ENCODE results near the gene NRM.

DNA sequence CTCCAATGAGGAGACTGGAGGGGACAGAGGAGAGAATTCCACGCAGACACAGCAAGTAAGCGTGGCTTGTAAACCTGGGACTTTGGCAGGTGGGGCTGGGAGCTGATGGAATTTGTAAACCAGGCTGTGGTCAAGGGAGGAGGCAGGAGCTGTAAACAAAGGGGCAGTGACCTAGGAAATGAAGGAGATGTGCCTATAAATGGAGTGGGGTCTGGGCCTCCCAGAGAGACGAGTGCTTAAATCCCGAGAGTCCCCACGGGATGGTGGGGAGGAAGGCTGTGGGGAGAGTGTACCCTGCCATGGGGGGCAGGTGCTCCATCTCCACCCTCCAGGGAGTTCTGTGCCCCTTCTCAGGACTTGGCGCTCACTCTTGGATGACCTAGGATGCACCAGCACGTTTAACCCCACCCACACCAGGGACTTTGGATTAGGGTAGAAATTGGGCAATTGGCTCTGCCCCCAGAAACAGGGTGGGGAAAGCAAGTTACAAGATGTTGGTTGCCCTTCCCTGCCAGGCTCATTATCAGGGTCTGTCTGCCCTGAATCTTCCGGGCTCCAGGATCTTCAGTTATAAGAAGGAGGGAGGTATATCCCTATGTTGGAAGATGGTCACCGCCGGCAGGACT, 14.0 kb downstream of the NRM start:
- no peak for TF ChIP-seq REST (tag by site-specific recombination; IDR thresholded peaks at IDR 0.05)
- TF ChIP-seq ZNF274 (IDR thresholded peaks at IDR 0.05; ENCODE audit: low read length) = no peak
- no peak for TF ChIP-seq ZNF274 (tag by site-specific recombination; IDR thresholded peaks at IDR 0.05; ENCODE audit: borderline replicate concordance)
- no peak for TF ChIP-seq ZNF132 (tag by site-specific recombination; IDR thresholded peaks at IDR 0.05; ENCODE audit: borderline replicate concordance)
- no peak for TF ChIP-seq ZSCAN30 (tag by site-specific recombination; IDR thresholded peaks at IDR 0.05)
- TF ChIP-seq, protein P1, sequence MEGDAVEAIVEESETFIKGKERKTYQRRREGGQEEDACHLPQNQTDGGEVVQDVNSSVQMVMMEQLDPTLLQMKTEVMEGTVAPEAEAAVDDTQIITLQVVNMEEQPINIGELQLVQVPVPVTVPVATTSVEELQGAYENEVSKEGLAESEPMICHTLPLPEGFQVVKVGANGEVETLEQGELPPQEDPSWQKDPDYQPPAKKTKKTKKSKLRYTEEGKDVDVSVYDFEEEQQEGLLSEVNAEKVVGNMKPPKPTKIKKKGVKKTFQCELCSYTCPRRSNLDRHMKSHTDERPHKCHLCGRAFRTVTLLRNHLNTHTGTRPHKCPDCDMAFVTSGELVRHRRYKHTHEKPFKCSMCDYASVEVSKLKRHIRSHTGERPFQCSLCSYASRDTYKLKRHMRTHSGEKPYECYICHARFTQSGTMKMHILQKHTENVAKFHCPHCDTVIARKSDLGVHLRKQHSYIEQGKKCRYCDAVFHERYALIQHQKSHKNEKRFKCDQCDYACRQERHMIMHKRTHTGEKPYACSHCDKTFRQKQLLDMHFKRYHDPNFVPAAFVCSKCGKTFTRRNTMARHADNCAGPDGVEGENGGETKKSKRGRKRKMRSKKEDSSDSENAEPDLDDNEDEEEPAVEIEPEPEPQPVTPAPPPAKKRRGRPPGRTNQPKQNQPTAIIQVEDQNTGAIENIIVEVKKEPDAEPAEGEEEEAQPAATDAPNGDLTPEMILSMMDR (tag by site-specific recombination; IDR thresholded peaks at IDR 0.05) = no peak
- no peak for TF ChIP-seq ZXDB (tag by site-specific recombination; IDR thresholded peaks at IDR 0.05)
- no peak for TF ChIP-seq ZNF48 (tag by site-specific recombination; IDR thresholded peaks at IDR 0.05)
- no peak for TF ChIP-seq TCF7L2 (IDR thresholded peaks at IDR 0.05; ENCODE audit: borderline replicate concordance, low read depth, low read length)
- no peak for TF ChIP-seq ZNF514 (tag by site-specific recombination; IDR thresholded peaks at IDR 0.05)
- no peak for TF ChIP-seq ZNF23 (tag by site-specific recombination; IDR thresholded peaks at IDR 0.05; ENCODE audit: borderline replicate concordance)
- no peak for TF ChIP-seq ZNF2 (tag by site-specific recombination; IDR thresholded peaks at IDR 0.05)
- TF ChIP-seq, protein P2, sequence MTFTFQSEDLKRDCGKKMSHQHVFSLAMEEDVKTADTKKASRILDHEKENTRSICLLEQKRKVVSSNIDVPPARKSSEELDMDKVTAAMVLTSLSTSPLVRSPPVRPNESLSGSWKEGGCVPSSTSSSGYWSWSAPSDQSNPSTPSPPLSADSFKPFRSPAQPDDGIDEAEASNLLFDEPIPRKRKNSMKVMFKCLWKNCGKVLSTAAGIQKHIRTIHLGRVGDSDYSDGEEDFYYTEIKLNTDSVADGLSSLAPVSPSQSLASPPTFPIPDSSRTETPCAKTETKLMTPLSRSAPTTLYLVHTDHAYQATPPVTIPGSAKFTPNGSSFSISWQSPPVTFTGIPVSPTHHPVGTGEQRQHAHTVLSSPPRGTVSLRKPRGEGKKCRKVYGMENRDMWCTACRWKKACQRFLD (tag by site-specific recombination; IDR thresholded peaks at IDR 0.05) = no peak
